GM23338 (cell line): ENCODE results near the gene USP43. TPM values are rescaled to one million over a fixed set of nuclear protein-coding genes. Genes with fewer than 3 reads are reported as not detected.
A peak's percentile ranks its signal among the peaks of the same experiment; 100 is the strongest.

ENCODE experiments used
- ATAC-seq: fragments of 200-7000 bp; cut with Tn5 transposase; 3 replicates; pipeline ENCODE4 v1.9.1; 2020
- DNase-seq: peaks from one replicate; pipeline ENCODE4 v3.0.0-alpha.2; 2015; ENCODE audit warnings: low spot score
- H2AFZ ChIP-seq: fragments of 200-600 bp; sonication (generic); 2 replicates; pipeline ENCODE4 v1.8.0; 2016; ENCODE audit warnings: antibody characterized with exemption, mild to moderate bottlenecking, moderate library complexity
- H3F3A ChIP-seq: fragments of 200-600 bp; sonication (generic); replicated peaks from 2 replicates; pipeline ENCODE4 v1.8.0; 2017; ENCODE audit warnings: antibody characterized with exemption, mixed run types, low read depth
- H3K27ac ChIP-seq: fragments of 200-600 bp; sonication (generic); 2 replicates; pipeline ENCODE4 v1.6.1; 2016; ENCODE audit warnings: low read depth
- H3K27me3 ChIP-seq: fragments of 200-600 bp; sonication (generic); 2 replicates; pipeline ENCODE4 v1.8.0; 2016; ENCODE audit warnings: mild to moderate bottlenecking, mixed run types, moderate library complexity; ENCODE audit not compliant: insufficient read depth
- H3K36me3 ChIP-seq: fragments of 200-600 bp; sonication (generic); 2 replicates; pipeline ENCODE4 v1.8.0; 2016; ENCODE audit warnings: mild to moderate bottlenecking; ENCODE audit not compliant: insufficient read depth
- H3K4me1 ChIP-seq: fragments of 200-600 bp; sonication (generic); 2 replicates; pipeline ENCODE4 v1.8.0; 2016; ENCODE audit warnings: mild to moderate bottlenecking, moderate library complexity; ENCODE audit not compliant: insufficient read depth
- H3K4me2 ChIP-seq: fragments of 200-600 bp; sonication (generic); 2 replicates; pipeline ENCODE4 v1.7.1; 2017; ENCODE audit warnings: mixed run types
- H3K4me3 ChIP-seq: fragments of 200-600 bp; sonication (generic); 2 replicates; pipeline ENCODE4 v1.6.1; 2016; ENCODE audit warnings: mixed run types
- H3K79me2 ChIP-seq: fragments of 200-600 bp; sonication (generic); replicated peaks from 2 replicates; pipeline ENCODE4 v1.8.0; 2017; ENCODE audit warnings: mild to moderate bottlenecking; ENCODE audit not compliant: insufficient read depth
- H3K9me2 ChIP-seq: fragments of 200-600 bp; sonication (generic); 2 replicates; pipeline ENCODE4 v1.8.0; 2017; ENCODE audit not compliant: insufficient read depth
- H4K20me1 ChIP-seq: fragments of 200-600 bp; sonication (generic); replicated peaks from 2 replicates; pipeline ENCODE4 v1.8.0; 2017; ENCODE audit warnings: mild to moderate bottlenecking; ENCODE audit not compliant: insufficient read depth
- H3K27ac Mint-ChIP-seq: 2 replicates; pipeline ENCODE4 v1.8.0; 2020; ENCODE audit warnings: inconsistent platforms, mild to moderate bottlenecking, moderate library complexity, mixed read lengths
- H3K27me3 Mint-ChIP-seq: 3 replicates; pipeline ENCODE4 v1.8.0; 2022; ENCODE audit warnings: low read depth, mild to moderate bottlenecking, moderate library complexity, mixed read lengths, inconsistent platforms; ENCODE audit not compliant: insufficient read depth, poor library complexity
- H3K36me3 Mint-ChIP-seq: 3 replicates; pipeline ENCODE4 v1.8.0; 2021; ENCODE audit warnings: low read depth, mild to moderate bottlenecking, inconsistent platforms, moderate library complexity, mixed read lengths
- H3K4me1 Mint-ChIP-seq: 3 replicates; pipeline ENCODE4 v1.8.0; 2020; ENCODE audit warnings: mild to moderate bottlenecking, inconsistent platforms, mixed read lengths
- H3K4me3 Mint-ChIP-seq: 3 replicates; pipeline ENCODE4 v1.8.0; 2021; ENCODE audit warnings: moderate library complexity, mild to moderate bottlenecking, inconsistent platforms, mixed read lengths
- H3K9me3 Mint-ChIP-seq: 3 replicates; pipeline ENCODE4 v1.8.0; 2020; ENCODE audit warnings: moderate library complexity, mild to moderate bottlenecking, inconsistent platforms, mixed read lengths
- CREB1 ChIP-seq: fragments of 250-450 bp; sonication (Bioruptor Pico); IDR thresholded peaks from 2 replicates; pipeline ENCODE4 v1.5.0; 2020; ENCODE audit warnings: low read depth, mild to moderate bottlenecking, moderate library complexity
- EZH2 ChIP-seq: fragments of 200-600 bp; sonication (generic); IDR thresholded peaks from one replicate; pipeline ENCODE4 v1.8.0; 2017; ENCODE audit warnings: antibody characterized with exemption, mild to moderate bottlenecking, low read depth; ENCODE audit not compliant: unreplicated experiment
- JUNB ChIP-seq: IDR thresholded peaks from one replicate; pipeline ENCODE4 v1.6.1; 2016; ENCODE audit warnings: antibody characterized with exemption; ENCODE audit not compliant: unreplicated experiment
- NANOG ChIP-seq: IDR thresholded peaks from 2 replicates; pipeline ENCODE4 v1.6.1; 2016; ENCODE audit warnings: antibody characterized with exemption, borderline replicate concordance
- ZNF331 ChIP-seq: fragments of 250-450 bp; sonication (Bioruptor Pico); IDR thresholded peaks from 2 replicates; pipeline ENCODE4 v1.5.0; 2020; ENCODE audit warnings: low read depth, mild to moderate bottlenecking, moderate library complexity
- polyA plus RNA-seq: library from polyadenylated mRNA; unstranded; fragments of >200 nt; fragmentation: Nextera tagmentation; extraction: Ambion mirVana; gene quantifications from 2 replicates; pipeline ENCODE4 v1.2.1, GENCODE V29; 2016
- total RNA-seq: library from RNA; depleted of rRNA; stranded (reverse); fragments of >200 nt; shearing (Covaris generic); gene quantifications from 2 replicates; pipeline ENCODE4 v1.2.3, GENCODE V29; 2014
- TF ChIP-seq, protein P1 (sequence below): fragments of 250-450 bp; sonication (Bioruptor Pico); IDR thresholded peaks from 2 replicates; pipeline ENCODE4 v1.5.0; 2020; ENCODE audit warnings: mild to moderate bottlenecking, moderate library complexity
- TF ChIP-seq, protein P2 (sequence below): IDR thresholded peaks from 2 replicates; pipeline ENCODE4 v1.6.1; 2016; ENCODE audit warnings: antibody characterized with exemption
- TF ChIP-seq, protein P3 (sequence below), 2 experiments: fragments of 200-600 bp in 1 of 2; sonication (generic) in 1 of 2; conservative IDR thresholded peaks; 2 replicates each; pipeline versions ENCODE4 v1.5.1 to v1.6.1; 2016 to 2017; ENCODE audit warnings: antibody characterized with exemption in 2 of 2, low read depth in 2 of 2, mild to moderate bottlenecking in 2 of 2, moderate library complexity in 1 of 2

USP43 gene
- total and polyA plus RNA-seq, 2 experiments from 2014 or later: 5.7 to 12.5 TPM

DNA sequence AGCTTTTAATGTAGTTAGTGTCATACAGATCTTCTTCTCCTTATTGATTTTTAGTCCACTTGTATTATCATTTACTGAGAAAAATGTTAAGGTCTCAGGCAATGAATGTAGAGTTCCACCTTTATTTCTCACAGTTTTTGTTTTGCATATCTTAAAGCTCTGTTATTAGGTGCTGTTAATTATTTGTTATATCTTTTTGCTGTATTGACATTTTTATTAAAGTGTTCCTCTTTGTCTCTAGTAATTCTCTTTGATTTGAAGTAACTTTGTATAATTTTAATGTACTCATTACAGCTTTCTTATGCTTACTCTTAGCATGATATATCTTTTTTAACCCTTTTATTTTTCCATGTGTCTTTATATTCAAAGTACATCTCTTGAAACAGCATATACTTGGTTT, 22.4 kb upstream of the USP43 start (continued):
- TF ChIP-seq, protein P1, sequence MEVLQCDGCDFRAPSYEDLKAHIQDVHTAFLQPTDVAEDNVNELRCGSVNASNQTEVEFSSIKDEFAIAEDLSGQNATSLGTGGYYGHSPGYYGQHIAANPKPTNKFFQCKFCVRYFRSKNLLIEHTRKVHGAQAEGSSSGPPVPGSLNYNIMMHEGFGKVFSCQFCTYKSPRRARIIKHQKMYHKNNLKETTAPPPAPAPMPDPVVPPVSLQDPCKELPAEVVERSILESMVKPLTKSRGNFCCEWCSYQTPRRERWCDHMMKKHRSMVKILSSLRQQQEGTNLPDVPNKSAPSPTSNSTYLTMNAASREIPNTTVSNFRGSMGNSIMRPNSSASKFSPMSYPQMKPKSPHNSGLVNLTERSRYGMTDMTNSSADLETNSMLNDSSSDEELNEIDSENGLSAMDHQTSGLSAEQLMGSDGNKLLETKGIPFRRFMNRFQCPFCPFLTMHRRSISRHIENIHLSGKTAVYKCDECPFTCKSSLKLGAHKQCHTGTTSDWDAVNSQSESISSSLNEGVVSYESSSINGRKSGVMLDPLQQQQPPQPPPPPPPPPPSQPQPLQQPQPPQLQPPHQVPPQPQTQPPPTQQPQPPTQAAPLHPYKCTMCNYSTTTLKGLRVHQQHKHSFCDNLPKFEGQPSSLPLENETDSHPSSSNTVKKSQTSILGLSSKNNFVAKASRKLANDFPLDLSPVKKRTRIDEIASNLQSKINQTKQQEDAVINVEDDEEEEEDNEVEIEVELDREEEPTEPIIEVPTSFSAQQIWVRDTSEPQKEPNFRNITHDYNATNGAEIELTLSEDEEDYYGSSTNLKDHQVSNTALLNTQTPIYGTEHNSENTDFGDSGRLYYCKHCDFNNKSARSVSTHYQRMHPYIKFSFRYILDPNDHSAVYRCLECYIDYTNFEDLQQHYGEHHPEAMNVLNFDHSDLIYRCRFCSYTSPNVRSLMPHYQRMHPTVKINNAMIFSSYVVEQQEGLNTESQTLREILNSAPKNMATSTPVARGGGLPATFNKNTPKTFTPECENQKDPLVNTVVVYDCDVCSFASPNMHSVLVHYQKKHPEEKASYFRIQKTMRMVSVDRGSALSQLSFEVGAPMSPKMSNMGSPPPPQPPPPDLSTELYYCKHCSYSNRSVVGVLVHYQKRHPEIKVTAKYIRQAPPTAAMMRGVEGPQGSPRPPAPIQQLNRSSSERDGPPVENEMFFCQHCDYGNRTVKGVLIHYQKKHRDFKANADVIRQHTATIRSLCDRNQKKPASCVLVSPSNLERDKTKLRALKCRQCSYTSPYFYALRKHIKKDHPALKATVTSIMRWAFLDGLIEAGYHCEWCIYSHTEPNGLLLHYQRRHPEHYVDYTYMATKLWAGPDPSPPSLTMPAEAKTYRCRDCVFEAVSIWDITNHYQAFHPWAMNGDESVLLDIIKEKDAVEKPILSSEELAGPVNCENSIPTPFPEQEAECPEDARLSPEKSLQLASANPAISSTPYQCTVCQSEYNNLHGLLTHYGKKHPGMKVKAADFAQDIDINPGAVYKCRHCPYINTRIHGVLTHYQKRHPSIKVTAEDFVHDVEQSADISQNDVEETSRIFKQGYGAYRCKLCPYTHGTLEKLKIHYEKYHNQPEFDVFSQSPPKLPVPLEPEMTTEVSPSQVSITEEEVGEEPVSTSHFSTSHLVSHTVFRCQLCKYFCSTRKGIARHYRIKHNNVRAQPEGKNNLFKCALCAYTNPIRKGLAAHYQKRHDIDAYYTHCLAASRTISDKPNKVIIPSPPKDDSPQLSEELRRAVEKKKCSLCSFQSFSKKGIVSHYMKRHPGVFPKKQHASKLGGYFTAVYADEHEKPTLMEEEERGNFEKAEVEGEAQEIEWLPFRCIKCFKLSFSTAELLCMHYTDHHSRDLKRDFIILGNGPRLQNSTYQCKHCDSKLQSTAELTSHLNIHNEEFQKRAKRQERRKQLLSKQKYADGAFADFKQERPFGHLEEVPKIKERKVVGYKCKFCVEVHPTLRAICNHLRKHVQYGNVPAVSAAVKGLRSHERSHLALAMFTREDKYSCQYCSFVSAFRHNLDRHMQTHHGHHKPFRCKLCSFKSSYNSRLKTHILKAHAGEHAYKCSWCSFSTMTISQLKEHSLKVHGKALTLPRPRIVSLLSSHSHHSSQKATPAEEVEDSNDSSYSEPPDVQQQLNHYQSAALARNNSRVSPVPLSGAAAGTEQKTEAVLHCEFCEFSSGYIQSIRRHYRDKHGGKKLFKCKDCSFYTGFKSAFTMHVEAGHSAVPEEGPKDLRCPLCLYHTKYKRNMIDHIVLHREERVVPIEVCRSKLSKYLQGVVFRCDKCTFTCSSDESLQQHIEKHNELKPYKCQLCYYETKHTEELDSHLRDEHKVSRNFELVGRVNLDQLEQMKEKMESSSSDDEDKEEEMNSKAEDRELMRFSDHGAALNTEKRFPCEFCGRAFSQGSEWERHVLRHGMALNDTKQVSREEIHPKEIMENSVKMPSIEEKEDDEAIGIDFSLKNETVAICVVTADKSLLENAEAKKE (CRISPR knock-in tag): no peak
- TF ChIP-seq ZNF331 (no peak), JUNB (no peak), NANOG (no peak)
- TF ChIP-seq, protein P2, sequence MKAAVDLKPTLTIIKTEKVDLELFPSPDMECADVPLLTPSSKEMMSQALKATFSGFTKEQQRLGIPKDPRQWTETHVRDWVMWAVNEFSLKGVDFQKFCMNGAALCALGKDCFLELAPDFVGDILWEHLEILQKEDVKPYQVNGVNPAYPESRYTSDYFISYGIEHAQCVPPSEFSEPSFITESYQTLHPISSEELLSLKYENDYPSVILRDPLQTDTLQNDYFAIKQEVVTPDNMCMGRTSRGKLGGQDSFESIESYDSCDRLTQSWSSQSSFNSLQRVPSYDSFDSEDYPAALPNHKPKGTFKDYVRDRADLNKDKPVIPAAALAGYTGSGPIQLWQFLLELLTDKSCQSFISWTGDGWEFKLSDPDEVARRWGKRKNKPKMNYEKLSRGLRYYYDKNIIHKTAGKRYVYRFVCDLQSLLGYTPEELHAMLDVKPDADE: no peak

DNA sequence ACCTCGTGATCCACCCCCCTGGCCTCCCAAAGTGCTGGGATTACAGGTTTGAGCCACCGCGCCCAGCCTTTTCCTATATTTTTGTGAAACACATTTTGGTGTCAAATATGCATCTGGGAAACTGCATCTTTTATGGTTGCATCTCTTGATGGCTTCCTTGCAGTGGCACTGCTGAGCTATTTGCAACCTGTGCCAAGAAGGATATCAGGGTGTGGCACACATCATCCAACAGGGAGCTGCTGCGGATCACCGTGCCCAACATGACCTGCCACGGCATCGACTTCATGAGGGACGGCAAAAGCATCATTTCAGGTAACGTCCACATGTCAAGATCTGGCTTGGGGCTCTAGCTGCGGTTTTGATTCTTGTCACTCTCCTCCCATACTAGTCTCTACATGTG, 16.8 kb upstream of the USP43 start:
- Mint-ChIP-seq H3K27me3 (peaks cover 3% of the 10 kb centered on the region), H3K4me3 (no peak overlapping the region), H3K27ac (no peak overlapping the region), H3K4me1 (no peaks in the 10 kb centered on the region), H3K36me3 (no peaks in the 10 kb centered on the region), H3K9me3 (peaks cover 1% of the 10 kb centered on the region)
- no peaks in the 10 kb centered on the region for H3K4me1 ChIP-seq
- H3K4me3 ChIP-seq: no peak overlapping the region
- DNase-seq (no peak), ATAC-seq (no peak)
- no peaks in the 10 kb centered on the region for H3F3A ChIP-seq
- no peaks in the 10 kb centered on the region for H3K36me3 ChIP-seq
- no peak overlapping the region for H2AFZ ChIP-seq
- TF ChIP-seq, protein P3, sequence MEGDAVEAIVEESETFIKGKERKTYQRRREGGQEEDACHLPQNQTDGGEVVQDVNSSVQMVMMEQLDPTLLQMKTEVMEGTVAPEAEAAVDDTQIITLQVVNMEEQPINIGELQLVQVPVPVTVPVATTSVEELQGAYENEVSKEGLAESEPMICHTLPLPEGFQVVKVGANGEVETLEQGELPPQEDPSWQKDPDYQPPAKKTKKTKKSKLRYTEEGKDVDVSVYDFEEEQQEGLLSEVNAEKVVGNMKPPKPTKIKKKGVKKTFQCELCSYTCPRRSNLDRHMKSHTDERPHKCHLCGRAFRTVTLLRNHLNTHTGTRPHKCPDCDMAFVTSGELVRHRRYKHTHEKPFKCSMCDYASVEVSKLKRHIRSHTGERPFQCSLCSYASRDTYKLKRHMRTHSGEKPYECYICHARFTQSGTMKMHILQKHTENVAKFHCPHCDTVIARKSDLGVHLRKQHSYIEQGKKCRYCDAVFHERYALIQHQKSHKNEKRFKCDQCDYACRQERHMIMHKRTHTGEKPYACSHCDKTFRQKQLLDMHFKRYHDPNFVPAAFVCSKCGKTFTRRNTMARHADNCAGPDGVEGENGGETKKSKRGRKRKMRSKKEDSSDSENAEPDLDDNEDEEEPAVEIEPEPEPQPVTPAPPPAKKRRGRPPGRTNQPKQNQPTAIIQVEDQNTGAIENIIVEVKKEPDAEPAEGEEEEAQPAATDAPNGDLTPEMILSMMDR (conservative IDR thresholded peaks at IDR 0.05; ENCODE audit: low read depth in 2 of 2): 0 out of 4 replicates have a peak, but pooled peaks of 1 of the 2 experiments have one; percentile 27
- TF ChIP-seq CREB1 (CRISPR knock-in tag) (no peak), EZH2 (no peak)
- H4K20me1 ChIP-seq: no peaks in the 10 kb centered on the region; the same call in 1 of the 2 replicates
- H3K4me2 ChIP-seq: no peak overlapping the region
- H3K9me2 ChIP-seq: no peaks in the 10 kb centered on the region; the same call in 1 of the 2 replicates
- H3K79me2 ChIP-seq: no peaks in the 10 kb centered on the region
- H3K27ac ChIP-seq: no peak overlapping the region
- H3K27me3 ChIP-seq: no peaks in the 10 kb centered on the region
